Esophagus squamous epithelium (tissue), 4 donors: ENCODE data around the gene ANKRD11.

Experiments
- POLR2A ChIP-seq, 4 donors: fragments of 450-650 bp; IDR thresholded peaks; one replicate each; pipeline ENCODE4 v1.6.1; 2017; ENCODE audit warnings: antibody characterized with exemption in 4 of 4, mild to moderate bottlenecking in 4 of 4, moderate library complexity in 3 of 4
- TF ChIP-seq, protein P1 (sequence below), 6 experiments: fragments of 450-650 bp in 4 of 6; fragments of 200-600 bp in 2 of 6; sonication (generic) in 2 of 6; IDR thresholded peaks; one replicate each; pipeline ENCODE4 v1.5.1; 2016 to 2019; ENCODE audit warnings: antibody characterized with exemption in 6 of 6, mild to moderate bottlenecking in 4 of 6, moderate library complexity in 4 of 6

DNA sequence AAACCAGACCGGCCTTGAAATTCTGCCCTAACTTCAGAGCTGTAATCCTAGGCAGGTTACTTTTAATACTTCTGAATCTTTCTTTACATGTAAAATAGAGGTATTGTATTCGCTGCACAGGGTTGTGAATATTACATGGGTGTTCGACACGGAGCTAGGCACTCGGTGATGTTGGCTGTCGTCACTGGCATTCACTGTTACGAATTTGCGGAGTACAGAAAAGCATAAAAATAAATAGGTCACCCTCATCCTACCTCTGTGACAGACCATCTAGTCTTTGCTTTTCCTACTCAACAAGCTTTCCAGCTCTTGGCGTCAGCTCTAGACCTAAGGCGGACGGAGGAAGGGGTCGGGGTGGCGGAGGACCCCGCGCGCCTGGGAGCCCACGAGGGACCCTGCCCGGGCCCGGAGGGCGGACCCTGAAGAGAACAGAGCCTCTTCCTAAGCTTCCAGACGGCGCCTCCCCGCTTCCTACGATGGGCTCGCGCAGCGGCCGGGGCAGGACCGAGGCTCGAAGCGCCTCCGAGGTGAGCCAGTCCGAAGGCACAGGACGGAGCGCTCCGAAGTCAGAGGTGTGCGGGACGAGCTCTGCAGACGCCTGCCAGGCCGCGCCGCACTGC lies 17.0 kb upstream of the ANKRD11 start:
- TF ChIP-seq, protein P1, sequence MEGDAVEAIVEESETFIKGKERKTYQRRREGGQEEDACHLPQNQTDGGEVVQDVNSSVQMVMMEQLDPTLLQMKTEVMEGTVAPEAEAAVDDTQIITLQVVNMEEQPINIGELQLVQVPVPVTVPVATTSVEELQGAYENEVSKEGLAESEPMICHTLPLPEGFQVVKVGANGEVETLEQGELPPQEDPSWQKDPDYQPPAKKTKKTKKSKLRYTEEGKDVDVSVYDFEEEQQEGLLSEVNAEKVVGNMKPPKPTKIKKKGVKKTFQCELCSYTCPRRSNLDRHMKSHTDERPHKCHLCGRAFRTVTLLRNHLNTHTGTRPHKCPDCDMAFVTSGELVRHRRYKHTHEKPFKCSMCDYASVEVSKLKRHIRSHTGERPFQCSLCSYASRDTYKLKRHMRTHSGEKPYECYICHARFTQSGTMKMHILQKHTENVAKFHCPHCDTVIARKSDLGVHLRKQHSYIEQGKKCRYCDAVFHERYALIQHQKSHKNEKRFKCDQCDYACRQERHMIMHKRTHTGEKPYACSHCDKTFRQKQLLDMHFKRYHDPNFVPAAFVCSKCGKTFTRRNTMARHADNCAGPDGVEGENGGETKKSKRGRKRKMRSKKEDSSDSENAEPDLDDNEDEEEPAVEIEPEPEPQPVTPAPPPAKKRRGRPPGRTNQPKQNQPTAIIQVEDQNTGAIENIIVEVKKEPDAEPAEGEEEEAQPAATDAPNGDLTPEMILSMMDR (IDR thresholded peaks at IDR 0.05), result no peak
- TF ChIP-seq POLR2A (IDR thresholded peaks at IDR 0.05), result no peak
